Measurements from ENCODE around the gene LARP4B. TPM values are rescaled to one million over a fixed set of nuclear protein-coding genes. Genes with fewer than 3 reads are reported as not detected.

Gene LARP4B
- total RNA-seq, 4 donors from 2014 or later, result 37.2 to 103 (median 54.7) TPM

DNA sequence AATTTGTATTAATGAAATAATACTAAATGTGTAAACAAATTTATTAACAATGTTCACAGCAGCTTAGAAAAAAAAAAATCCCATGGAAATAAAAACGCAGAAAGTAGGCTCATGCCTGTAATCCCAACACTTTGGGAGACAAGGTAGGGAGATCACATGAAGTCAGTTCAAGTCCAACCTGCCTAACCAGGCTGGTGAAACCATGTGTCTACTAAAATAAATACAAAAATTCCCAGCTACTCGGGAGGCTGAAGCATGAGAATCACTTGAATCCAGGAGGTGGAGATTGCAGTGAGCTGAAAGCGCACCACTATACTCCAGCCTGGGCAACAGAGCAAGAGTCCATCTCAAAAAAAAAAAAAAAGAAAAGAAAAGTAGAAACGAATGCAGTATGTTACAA lies 36.2 kb downstream of the LARP4B start:
- DNase-seq (ENCODE audit: low spot score) (no peak), ATAC-seq (ENCODE audit: low FRiP score) (no peak)
- TF ChIP-seq, protein P1, sequence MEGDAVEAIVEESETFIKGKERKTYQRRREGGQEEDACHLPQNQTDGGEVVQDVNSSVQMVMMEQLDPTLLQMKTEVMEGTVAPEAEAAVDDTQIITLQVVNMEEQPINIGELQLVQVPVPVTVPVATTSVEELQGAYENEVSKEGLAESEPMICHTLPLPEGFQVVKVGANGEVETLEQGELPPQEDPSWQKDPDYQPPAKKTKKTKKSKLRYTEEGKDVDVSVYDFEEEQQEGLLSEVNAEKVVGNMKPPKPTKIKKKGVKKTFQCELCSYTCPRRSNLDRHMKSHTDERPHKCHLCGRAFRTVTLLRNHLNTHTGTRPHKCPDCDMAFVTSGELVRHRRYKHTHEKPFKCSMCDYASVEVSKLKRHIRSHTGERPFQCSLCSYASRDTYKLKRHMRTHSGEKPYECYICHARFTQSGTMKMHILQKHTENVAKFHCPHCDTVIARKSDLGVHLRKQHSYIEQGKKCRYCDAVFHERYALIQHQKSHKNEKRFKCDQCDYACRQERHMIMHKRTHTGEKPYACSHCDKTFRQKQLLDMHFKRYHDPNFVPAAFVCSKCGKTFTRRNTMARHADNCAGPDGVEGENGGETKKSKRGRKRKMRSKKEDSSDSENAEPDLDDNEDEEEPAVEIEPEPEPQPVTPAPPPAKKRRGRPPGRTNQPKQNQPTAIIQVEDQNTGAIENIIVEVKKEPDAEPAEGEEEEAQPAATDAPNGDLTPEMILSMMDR (IDR thresholded peaks at IDR 0.05), result no peak

DNA sequence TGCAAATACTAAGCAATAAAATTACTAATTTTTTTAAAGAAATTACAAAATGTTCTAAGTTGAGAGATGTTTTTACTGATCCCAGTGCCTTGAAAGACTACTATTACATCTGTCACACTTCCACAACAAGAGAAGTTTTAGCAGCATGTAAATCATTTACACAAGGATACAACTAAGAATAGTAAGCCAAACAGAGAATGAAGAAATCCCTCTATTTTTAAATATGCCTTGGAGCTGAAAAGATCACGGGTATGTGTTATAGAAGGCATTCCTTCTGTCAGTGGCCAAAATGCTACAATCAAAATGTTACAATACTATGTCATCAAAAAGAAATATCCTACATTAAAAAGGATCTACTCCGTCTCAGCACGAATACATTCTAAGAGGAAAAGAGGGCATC lies 52.6 kb downstream of the LARP4B start:
- DNase-seq (ENCODE audit: low spot score), result no peak
- ATAC-seq (ENCODE audit: low FRiP score), result no peak
- TF ChIP-seq, protein P1 (IDR thresholded peaks at IDR 0.05), result no peak

DNA sequence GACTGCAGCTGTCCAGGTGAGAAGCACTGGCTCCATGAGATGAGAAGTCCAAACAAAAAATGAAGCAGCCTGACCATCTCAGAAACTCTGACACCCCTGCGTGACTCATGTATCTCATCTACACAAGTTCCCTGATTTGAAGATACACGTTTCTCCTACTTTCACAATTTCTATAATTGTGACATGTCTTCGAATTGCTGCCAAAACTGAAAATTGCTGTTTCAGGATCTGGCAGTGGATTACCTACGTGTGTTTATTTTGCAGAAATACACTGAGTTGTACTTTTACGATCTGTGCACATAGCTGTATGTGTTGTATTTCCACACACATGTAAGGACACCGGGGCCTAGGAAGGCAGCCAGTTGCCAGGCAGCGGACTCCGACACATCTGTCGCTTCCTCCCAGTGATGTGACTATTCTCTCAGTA lies 53.2 kb downstream of the LARP4B start:
- peak; percentile 83 for ATAC-seq (ENCODE audit: low FRiP score)
- no peak for DNase-seq (ENCODE audit: low spot score)
- TF ChIP-seq, protein P1 (IDR thresholded peaks at IDR 0.05), result no peak

DNA sequence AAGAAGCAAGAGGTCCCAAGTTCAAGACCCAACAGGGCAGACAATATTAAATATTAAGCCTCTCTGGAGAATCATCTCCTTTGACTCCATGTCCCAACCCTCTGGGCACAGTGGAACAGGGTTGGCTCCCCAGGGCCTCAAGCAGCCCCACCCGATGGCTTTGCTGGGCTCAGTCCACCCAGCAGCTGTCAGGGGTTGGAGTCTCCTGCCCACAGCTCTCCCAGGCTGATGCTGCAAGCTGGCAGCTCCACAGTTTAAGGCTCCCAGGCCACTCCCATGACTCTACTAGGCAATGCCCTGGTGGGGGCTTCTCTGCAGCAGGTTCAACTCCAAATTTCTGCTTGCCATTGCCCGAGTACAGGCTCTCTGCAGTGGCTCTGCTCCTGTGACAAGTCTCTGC lies 55.1 kb downstream of the LARP4B start:
- no peak for DNase-seq (ENCODE audit: low spot score)
- no peak for ATAC-seq (ENCODE audit: low FRiP score)
- TF ChIP-seq, protein P1 (IDR thresholded peaks at IDR 0.05), result no peak

DNA sequence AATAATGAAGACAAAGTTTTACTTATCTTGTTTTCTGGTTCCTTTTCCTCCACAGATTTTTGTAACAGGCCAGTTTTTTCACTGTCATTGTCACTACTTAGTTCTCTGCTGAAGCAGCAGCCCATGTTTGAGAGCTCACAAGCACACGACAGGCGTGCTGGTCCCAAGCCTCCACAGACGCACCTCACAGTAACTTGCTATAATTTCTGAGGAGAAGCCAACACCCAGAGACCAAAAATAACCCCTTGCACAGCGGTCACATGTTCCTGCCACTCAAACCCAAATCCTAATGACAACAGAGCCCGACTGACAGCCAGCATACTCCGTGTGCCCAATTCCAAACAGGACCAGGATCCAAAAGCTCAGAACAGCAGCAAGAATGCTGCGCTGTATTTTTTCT lies 58.5 kb downstream of the LARP4B start:
- TF ChIP-seq, protein P1 (IDR thresholded peaks at IDR 0.05), result no peak
- ATAC-seq (ENCODE audit: low FRiP score) (no peak), DNase-seq (ENCODE audit: low spot score) (no peak)

DNA sequence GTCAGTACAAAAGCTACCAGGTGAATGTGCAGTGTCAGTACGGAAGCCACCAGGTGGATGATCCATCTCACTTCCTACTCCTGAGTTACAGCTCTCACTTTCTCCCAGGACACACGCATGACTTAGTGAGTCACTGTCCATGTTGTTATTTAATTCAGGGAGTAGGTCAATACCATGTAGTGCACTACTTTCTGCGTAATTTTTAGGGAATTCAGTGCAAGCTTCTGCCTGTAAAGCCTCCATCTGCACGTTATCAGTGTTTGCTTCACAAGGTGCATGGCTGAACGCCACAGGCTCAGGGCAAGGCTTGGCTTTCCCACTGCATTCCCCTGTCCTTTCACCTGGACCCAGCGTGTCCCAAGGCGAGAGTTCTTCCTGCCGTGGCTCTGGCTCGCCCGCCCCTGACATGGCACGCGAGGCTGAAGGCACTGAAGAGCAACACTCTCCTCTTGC lies 59.5 kb downstream of the LARP4B start:
- DNase-seq (ENCODE audit: low spot score) (no peak), ATAC-seq (ENCODE audit: low FRiP score) (no peak)
- TF ChIP-seq, protein P1 (IDR thresholded peaks at IDR 0.05), result no peak

DNA sequence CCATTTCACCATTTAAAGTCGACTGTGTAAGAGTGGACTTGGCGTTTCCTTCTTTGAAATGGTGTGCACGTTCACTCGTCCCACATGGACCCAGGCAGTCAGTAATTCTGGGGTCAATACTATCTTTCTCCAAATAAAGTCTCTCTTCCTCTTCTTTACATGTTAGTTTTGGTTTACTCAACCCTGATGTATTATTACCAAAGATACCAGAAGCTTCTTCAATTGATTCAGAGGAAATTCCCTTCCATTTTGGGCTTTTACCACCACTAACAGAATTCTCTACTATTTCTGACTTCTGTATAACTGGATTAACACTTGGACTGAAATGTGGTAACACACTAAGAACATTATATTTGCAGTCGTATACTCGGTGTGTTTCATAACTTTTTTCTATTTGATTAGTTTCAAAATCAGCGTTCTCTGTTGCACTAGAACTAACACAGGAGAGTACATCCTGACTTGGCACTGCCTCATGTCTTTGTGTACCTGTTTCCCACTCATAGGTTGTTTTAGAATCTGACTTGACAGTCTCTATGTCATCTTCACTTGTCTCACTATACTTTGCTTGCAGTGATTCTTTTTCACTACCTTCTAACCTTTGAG lies 60.8 kb downstream of the LARP4B start:
- ATAC-seq (ENCODE audit: low FRiP score), result no peak
- TF ChIP-seq, protein P1 (IDR thresholded peaks at IDR 0.05), result no peak
- DNase-seq (ENCODE audit: low spot score), result no peak
